ENCODE data around the gene DOK7. TPM values are rescaled to one million over a fixed set of nuclear protein-coding genes. Genes with fewer than 3 reads are reported as not detected.

DOK7 gene
- polyA plus RNA-seq, 3 donors, result not detected

DNA sequence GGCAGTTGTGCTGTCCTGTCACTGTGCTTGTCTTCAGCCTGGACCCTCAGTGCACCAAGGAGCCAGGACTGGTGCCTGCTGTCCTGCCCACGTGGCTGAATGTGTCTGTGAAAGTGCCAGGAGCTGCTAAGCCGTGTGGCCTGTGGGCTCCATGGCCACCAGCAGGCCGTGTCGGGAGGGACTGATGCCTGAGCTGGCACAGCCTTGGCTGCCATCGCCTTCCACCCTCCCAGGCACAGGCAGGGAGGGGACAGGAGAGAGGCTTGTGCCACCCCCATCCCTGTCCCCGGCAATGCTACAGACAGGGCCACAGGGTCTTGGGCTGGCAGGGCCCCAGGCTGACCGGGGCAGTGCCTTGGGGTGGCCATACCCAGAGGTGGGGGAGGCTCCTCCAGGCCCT lies 24.8 kb downstream of the DOK7 start:
- Histone ChIP-seq H4K20me1 (ENCODE audit: insufficient read depth, low read length) (no peaks in the 10 kb centered on the region), H3K36me3 (replicated peaks in 1 of 2; ENCODE audit: control insufficient read depth in 1 of 2, insufficient read depth in 2 of 2, low read length in 2 of 2) (no peaks in the 10 kb centered on the region), H3K79me2 (ENCODE audit: insufficient read depth, low read length) (no peaks in the 10 kb centered on the region), H3K9ac (ENCODE audit: insufficient read depth, low read length, poor library complexity, severe bottlenecking) (no peak overlapping the region), H3K4me3 (replicated peaks in 1 of 3; ENCODE audit: low read depth in 2 of 3, low read length in 3 of 3) (no peak overlapping the region), H3K27me3 (ENCODE audit: control insufficient read depth in 2 of 2, insufficient read depth in 2 of 2, low read length in 2 of 2) (peaks cover 0 to 38% of the 10 kb centered on the region in 2 donors), H3K4me2 (replicated peaks; ENCODE audit: extremely low read depth, low read length, poor library complexity, severe bottlenecking) (no peak overlapping the region), H3K4me1 (ENCODE audit: control insufficient read depth in 1 of 2, insufficient read depth in 2 of 2, low read length in 2 of 2) (peaks cover 6 to 10% of the 10 kb centered on the region in 2 donors), H3K27ac (ENCODE audit: low read depth in 1 of 2, low read length in 2 of 2) (no peak overlapping the region), H2AFZ (ENCODE audit: insufficient read depth, low read depth, low read length, poor library complexity, severe bottlenecking) (no peak overlapping the region), H3K9me3 (replicated peaks in 1 of 2; ENCODE audit: control insufficient read depth in 1 of 2, insufficient read depth in 1 of 2, low read length in 2 of 2) (no peaks in the 10 kb centered on the region)
- H3K4me3 Mint-ChIP-seq, result no peak overlapping the region
- H3K27me3 Mint-ChIP-seq (ENCODE audit: low read depth in 3 of 3), result peaks cover 45 to 89% (median 64%) of the 10 kb centered on the region in 3 donors
- no peaks in the 10 kb centered on the region for H3K36me3 Mint-ChIP-seq
- peaks cover 0 to 3% (median 0%) of the 10 kb centered on the region in 7 donors for H3K9me3 Mint-ChIP-seq
- intact Hi-C loops (cut with micrococcal nuclease), result no loop called here
- no peak for DNase-seq
- TF ChIP-seq, protein P1, sequence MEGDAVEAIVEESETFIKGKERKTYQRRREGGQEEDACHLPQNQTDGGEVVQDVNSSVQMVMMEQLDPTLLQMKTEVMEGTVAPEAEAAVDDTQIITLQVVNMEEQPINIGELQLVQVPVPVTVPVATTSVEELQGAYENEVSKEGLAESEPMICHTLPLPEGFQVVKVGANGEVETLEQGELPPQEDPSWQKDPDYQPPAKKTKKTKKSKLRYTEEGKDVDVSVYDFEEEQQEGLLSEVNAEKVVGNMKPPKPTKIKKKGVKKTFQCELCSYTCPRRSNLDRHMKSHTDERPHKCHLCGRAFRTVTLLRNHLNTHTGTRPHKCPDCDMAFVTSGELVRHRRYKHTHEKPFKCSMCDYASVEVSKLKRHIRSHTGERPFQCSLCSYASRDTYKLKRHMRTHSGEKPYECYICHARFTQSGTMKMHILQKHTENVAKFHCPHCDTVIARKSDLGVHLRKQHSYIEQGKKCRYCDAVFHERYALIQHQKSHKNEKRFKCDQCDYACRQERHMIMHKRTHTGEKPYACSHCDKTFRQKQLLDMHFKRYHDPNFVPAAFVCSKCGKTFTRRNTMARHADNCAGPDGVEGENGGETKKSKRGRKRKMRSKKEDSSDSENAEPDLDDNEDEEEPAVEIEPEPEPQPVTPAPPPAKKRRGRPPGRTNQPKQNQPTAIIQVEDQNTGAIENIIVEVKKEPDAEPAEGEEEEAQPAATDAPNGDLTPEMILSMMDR (IDR thresholded peaks at IDR 0.05), result no peak
- H3K4me1 Mint-ChIP-seq, result peaks cover 3% of the 10 kb centered on the region
- H3K27ac Mint-ChIP-seq, result no peak overlapping the region
- 66% methylated on average over 4 of the region's 7 CpGs for WGBS (ENCODE audit: insufficient coverage)

DNA sequence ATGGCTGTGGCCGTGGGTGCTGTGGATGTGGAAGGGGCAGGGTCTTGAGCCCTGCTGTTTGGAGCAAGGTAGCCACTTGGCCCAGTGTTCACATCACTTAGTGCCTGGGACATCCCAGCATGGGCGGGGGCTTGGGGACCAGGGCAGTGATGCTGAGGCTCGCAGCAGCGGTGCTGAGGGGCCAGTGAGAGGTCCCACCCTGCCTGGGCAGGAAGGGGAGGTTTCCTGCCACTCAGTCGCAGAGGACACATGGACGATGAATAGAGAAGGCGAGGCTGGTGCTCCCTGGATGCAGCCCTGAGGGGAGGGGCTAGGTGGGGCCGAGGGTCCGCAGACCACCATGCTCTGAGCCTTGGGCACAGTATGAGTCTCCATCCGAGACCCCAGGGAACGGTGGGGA lies 25.7 kb downstream of the DOK7 start:
- no peaks in the 10 kb centered on the region for H3K9me3 ChIP-seq (replicated peaks in 1 of 2; ENCODE audit: control insufficient read depth in 1 of 2, insufficient read depth in 1 of 2, low read length in 2 of 2)
- TF ChIP-seq, protein P1 (IDR thresholded peaks at IDR 0.05), result no peak
- H3K4me3 Mint-ChIP-seq, result no peak overlapping the region
- no peak overlapping the region for H3K4me3 ChIP-seq (replicated peaks in 1 of 3; ENCODE audit: low read depth in 2 of 3, low read length in 3 of 3)
- peaks cover 6 to 10% of the 10 kb centered on the region in 2 donors for H3K4me1 ChIP-seq (ENCODE audit: control insufficient read depth in 1 of 2, insufficient read depth in 2 of 2, low read length in 2 of 2)
- intact Hi-C loops (cut with micrococcal nuclease), result no loop called here
- H3K27me3 ChIP-seq (ENCODE audit: control insufficient read depth in 2 of 2, insufficient read depth in 2 of 2, low read length in 2 of 2), result peaks cover 0 to 31% of the 10 kb centered on the region in 2 donors
- H3K79me2 ChIP-seq (ENCODE audit: insufficient read depth, low read length), result no peaks in the 10 kb centered on the region
- no peaks in the 10 kb centered on the region for H3K36me3 ChIP-seq (replicated peaks in 1 of 2; ENCODE audit: control insufficient read depth in 1 of 2, insufficient read depth in 2 of 2, low read length in 2 of 2)
- H3K36me3 Mint-ChIP-seq, result no peaks in the 10 kb centered on the region
- H3K9ac ChIP-seq (ENCODE audit: insufficient read depth, low read length, poor library complexity, severe bottlenecking), result no peak overlapping the region
- 27% methylated on average over 11 of the region's 11 CpGs for WGBS (ENCODE audit: insufficient coverage)
- no peak overlapping the region for H3K27ac Mint-ChIP-seq
- H4K20me1 ChIP-seq (ENCODE audit: insufficient read depth, low read length), result no peaks in the 10 kb centered on the region
- DNase-seq, result no peak
- H3K27me3 Mint-ChIP-seq (ENCODE audit: low read depth in 3 of 3), result peaks cover 38 to 88% (median 61%) of the 10 kb centered on the region in 3 donors
- H3K9me3 Mint-ChIP-seq, result peaks cover 0 to 3% (median 0%) of the 10 kb centered on the region in 7 donors
- H2AFZ ChIP-seq (ENCODE audit: insufficient read depth, low read depth, low read length, poor library complexity, severe bottlenecking), result no peak overlapping the region
- peaks cover 3% of the 10 kb centered on the region for H3K4me1 Mint-ChIP-seq
- no peak overlapping the region for H3K27ac ChIP-seq (ENCODE audit: low read depth in 1 of 2, low read length in 2 of 2)
- H3K4me2 ChIP-seq (replicated peaks; ENCODE audit: extremely low read depth, low read length, poor library complexity, severe bottlenecking), result no peak overlapping the region

Measured in CD14-positive monocyte (primary cell).